EL (cell line): ENCODE results near the gene EHD3.

Experiments
- DNase-seq: peaks from one replicate; pipeline ENCODE4 v3.0.0-alpha.2; 2016

Gene EHD3

GRCh38 chr2:31233741-31234682 lies at the start of gene EHD3:
EHD3 (plus strand) TSS chr2:31234152; CDS start chr2:31234622, 470 bp downstream.
- peak; percentile 94 for DNase-seq

GRCh38 chr2:31187166-31187565 lies 46.8 kb upstream of the EHD3 start:
- DNase-seq = no peak

- no peak for DNase-seq
Observed at GRCh38 chr2:31188131-31188530, 45.8 kb upstream of the EHD3 start.

DNA sequence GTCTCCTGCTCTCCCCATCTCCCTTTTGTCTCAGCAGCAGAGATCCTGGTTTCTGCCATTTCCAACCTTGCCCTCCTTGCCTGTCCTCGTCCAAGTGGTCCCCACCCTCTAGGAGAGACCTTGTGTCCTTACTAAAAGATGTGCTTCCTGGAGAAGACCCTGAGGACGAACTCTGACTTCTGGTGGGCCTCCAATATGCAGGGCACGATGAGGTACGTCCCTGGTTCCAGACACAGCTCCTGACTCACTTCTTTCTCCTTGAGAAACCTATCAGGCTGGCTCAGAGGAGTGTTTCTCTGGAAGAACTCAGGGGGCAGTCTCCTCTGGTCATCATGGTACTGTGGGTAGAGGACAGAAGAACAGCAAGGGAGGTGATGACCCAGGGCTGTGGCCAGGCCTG lies 44.8 kb upstream of the EHD3 start:
- no peak for DNase-seq

- no peak for DNase-seq
Observed at GRCh38 chr2:31190188-31190587, 43.8 kb upstream of the EHD3 start.

DNA sequence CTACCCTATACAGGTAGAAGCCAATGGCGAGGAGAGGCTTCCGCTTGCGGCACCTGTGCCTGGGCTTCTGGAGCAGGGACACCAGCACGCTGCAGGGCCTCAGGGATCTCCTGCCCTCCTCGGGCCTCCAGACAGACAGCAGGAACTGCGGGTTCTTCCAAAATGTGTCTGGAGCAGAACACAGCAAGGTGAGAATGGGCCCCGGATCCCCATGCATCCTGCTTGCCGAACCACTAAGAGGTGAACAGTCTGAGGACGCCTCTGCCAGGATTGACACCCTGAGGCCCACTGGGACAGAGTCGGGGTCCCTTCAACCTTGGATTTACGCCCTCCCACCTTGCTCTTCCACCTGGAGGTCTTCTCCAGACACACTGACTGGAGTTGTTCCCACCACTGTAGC lies 42.0 kb upstream of the EHD3 start:
- DNase-seq = no peak

GRCh38 chr2:31192396-31192795 lies 41.6 kb upstream of the EHD3 start:
- DNase-seq = no peak

- no peak for DNase-seq
Observed at GRCh38 chr2:31192851-31193392, 41.0 kb upstream of the EHD3 start.

- DNase-seq = no peak
Observed at GRCh38 chr2:31193806-31194205, 40.1 kb upstream of the EHD3 start.

GRCh38 chr2:31196622-31197021 lies 37.3 kb upstream of the EHD3 start:
- no peak for DNase-seq

- no peak for DNase-seq
Observed at GRCh38 chr2:31197166-31197565, 36.8 kb upstream of the EHD3 start.

DNA sequence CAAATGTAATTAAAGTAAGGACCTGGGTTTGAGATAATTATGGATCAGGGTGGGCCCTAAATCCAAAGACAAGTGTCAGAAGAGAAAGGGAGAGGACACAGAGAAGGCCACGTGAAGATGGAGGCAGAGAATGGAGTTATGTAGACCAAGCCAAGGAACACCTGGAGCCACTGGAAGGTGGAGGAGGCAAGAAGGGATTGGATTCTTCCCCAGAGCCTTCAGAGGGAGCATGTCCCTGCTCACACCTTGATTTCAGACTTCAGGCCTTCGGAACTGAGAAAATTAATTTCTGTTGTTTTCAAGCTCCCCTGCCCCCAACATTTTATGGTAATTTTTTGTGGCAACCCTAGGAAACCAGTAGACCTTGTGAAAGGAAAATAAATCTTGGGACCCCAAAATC lies 36.3 kb upstream of the EHD3 start:
- DNase-seq = no peak

DNA sequence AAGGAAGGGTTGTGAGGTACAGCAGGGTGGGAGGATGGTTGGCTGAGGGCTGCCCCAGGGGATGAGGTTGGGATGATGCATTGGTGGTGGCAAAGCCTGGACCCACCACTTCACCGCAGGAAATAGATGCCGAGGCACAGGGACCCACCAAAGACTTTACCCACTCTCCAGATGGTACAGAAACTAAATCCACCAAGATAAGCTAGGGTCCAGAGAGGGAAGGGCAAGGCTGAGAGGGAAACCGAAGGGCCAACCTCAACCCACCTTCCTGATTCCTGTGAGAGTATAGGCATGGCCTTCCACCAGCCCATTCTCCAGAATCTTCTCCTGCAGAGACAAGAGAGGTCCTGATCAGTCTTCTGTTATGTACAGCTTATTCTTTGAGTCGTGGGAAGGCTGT lies 34.7 kb upstream of the EHD3 start:
- DNase-seq = no peak

- no peak for DNase-seq
Observed at GRCh38 chr2:31200972-31201371, 33.0 kb upstream of the EHD3 start.

- no peak for DNase-seq
Observed at GRCh38 chr2:31202041-31202440, 31.9 kb upstream of the EHD3 start.

DNA sequence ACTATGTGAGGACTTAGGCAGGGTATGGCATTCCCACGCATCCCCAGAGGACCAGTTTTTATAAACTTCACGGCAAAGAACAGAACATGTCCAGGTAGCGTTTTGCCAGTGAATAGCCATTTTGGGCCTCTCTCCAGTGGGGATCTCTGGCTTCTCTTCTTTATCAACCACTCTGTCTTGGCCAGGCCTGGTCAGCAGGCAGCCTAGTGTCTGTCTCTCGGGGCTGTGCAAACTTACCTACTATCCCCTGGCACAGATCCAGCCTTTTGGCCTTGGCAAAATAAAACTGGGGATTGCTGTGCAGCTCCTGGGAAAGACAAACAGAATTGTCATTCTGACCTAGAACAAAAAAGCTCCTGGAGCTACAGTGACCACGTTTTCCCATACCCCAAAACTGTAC lies 31.1 kb upstream of the EHD3 start:
- no peak for DNase-seq

DNA sequence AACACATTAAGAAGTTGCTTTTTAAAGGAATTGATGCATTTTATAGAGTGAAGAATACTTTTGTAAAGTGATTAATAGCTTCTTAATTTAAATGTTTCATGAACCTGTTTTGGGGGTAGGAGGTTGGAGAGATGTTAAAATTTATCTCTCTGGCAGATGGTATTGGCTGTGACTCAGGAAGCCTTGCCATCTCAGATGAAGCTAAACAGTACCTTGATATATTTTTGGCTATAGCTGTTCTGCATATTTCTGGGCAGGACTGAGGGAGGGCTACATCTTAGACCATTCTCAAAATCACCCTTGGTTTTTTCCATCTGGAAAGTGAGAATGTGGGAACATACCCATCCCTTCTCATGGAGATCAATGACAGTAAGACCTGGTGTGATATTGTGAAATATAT lies 30.0 kb upstream of the EHD3 start:
- DNase-seq = no peak

- no peak for DNase-seq
Observed at GRCh38 chr2:31204783-31205182, 29.2 kb upstream of the EHD3 start.

- no peak for DNase-seq
Observed at GRCh38 chr2:31205186-31205585, 28.8 kb upstream of the EHD3 start.

DNA sequence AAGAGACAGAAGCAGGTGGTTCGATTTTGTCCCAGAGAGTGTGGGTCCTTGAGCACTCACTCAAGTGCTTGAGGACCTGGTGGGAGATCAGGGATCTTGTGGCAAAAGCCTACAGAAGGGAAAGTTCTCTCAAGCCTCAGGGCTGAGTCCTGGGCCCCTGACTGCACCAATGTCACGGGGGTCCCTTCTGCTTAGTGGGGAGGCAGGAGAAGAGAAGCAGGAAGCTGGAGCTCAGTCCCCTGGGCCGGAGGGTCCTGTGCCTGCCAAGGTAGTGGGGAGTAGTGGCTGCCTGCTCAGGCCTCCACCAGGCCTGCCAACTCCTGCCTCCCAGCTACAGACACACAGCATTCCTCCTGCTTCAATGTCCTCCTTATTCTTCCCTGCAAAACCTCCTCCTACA lies 28.3 kb upstream of the EHD3 start:
- DNase-seq = no peak

GRCh38 chr2:31207790-31208189 lies 26.2 kb upstream of the EHD3 start:
- no peak for DNase-seq

- no peak for DNase-seq
Observed at GRCh38 chr2:31208240-31208639, 25.7 kb upstream of the EHD3 start.

GRCh38 chr2:31212659-31213600 lies 21.0 kb upstream of the EHD3 start:
- DNase-seq = no peak
